NCI-H345 treated with DMSO at 0.1 percent for 48 hours (cell line): Measurements from ENCODE around the gene C3orf38.
"Not testable (repeated sequence)": the region's sequence is repeated elsewhere in the genome, so short reads cannot be mapped to it uniquely, and the experiment has no call there.

Source experiments
- DNase-seq: peaks from one replicate; lab custom pipeline; 2025; ENCODE audit not compliant: unreplicated experiment; lab: John Stamatoyannopoulos, UW

Gene C3orf38

DNA sequence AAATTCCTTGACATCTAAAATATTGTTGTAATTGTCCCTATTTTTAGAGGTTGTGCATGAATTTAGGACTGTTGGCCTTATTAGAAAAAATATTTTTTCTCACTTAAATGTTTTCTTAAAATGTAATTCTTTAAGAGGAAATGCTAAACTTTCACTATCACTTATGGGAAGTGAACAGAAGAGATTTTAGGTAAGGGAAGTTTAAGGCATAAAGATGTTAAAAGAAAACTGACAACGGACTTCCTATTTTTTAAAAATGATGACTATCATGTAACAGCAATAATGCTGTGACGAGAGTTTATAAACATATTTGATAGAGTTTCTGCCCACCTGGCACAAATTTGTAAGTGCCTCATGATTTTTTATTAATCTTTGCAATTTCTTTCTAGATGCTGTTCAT is 3.1 kb downstream of the C3orf38 start:
- DNase-seq = no peak

DNA sequence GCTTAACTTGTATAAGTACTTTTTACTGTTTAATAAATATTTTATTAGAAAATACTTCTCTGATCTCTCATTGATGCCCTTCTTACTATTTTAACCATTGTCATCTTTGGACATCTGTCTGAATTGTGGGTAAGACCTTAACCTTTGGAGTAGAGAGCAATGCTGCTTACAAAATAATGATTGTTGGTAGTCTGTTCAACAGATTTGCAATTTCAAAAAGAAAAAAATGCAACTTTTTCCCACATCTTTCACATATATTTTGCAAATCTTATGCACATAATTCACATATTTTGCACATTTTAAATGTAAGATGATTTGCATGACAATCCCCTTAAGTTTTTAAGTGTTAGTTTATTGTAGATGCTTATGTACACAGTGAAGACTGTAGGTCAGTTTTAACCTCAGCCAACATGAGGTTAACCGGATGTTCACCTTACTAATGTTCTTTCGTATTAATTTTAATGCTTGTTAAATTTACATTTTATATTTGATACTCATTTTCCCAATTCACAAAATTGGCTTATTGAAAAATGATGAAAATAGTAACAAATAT is 16.7 kb downstream of the C3orf38 start:
- no peak for DNase-seq

DNA sequence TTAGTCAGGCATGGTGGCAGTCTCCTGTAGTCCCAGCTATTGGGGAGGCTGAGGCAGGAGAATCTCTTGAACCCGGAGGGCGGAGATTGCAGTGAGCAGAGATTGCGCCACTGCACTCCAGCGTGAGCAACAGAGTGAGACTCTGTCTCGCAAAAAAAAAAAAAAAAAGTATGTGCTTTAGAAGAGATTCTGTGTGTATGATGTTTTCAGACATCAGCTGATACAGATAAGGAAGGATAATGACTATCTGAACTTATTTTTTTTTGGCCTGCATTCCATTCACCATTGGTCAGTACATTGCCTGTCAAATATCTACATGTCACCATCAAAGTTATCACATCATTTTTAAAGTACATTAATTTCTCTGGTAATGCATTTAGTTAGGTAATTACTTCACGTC is 17.4 kb downstream of the C3orf38 start:
- no peak for DNase-seq

DNA sequence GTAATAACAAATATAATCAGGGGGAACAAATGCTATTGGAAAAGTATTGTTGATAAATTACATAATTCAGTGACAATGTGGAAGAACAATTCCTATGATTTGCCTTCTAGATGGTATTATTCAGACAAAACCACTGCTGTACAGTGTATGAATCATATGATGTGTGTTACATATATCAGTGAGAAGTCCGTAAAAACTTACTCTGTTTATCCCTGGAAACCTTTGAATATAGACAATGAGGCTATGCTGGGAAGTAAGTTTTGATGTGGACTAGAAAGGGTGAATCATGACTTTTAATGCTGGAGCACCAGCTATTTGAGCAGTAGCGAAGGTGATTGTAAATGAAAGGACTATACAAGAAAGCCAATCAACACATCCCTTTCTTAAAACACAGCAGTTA is 17.9 kb downstream of the C3orf38 start:
- no peak for DNase-seq

DNA sequence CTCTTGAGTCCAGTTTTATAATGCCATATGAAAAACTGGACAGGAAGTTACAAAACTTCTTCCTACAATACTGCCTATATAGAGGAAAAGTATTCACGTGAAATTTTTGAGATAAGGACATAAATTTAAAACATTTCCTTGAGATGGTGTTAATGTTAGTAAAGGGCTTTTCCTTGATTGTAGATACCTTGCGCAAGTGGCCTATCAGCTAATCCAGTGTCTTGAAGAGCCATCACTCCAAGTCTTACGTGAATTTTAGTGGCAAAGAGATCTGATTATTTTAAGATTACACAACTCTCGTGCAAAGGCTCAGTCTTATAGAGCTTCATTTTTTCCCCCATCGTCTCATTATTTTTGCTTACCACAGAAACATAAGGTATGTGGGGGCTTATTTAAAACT is 18.4 kb downstream of the C3orf38 start:
- no peak for DNase-seq

DNA sequence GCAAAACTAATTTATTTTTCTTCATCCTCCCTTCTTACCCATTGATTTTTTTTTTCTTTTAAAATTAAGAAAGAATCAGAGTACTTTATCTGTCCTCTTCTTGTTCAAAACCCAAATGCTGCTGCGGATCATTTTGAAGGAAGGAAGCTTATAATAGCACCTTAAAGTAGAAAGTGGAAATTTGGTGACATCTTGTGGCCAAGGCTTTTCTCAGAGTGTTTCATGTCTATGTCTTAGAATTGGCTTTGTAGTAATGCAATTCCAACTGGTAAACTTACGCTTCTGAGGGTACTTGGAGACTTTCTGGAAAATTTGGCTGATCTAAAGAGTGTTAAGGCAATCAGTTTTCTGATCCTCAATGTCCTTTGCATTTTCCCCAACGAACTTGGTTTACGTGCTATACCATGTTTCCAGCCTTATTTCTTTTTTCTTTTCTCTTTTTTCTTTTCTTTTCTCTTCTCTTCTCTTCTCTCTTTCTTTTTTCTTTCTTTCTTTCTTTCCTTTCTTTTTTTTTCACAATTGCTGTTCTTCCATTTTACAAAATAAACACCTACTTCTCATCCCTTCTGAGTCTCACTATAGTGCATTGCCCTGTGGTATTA is 30.7 kb downstream of the C3orf38 start:
- no peak for DNase-seq

DNA sequence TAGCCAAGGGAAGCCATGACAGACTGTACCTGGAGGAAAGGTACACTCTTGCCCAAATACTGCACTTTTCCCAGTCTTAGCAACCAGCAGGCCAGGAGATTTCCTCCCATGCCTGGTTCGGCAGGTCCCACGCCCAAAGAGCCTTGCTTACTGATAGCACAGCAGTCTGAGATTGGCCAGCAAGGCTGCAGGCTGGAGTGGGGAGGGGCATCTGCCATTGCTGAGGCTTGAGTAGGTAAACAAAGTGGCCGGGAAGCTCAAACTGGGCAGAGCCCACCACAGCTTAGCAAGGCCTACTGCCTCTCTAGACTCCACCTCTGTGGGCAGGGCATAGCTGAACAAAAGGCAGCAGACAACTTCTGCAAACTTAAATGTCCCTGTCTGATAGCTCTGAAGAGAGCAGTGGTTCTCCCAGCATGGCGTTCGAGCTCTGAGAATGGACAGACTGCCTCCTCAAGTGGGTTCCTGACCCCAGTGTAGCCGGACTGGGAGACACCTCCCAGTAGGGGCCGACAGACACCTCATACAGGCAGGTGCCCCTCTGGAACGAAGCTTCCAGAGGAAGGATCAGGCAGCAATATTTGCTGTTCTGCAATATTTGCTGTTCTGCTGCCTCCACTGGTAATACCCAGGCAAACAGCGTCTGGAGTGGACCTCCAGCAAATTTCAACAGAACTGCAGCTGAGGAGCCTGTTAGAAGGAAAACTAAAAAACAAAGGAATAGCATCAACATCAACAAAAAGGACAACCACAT is 32.6 kb downstream of the C3orf38 start:
- DNase-seq = not testable (repeated sequence)

DNA sequence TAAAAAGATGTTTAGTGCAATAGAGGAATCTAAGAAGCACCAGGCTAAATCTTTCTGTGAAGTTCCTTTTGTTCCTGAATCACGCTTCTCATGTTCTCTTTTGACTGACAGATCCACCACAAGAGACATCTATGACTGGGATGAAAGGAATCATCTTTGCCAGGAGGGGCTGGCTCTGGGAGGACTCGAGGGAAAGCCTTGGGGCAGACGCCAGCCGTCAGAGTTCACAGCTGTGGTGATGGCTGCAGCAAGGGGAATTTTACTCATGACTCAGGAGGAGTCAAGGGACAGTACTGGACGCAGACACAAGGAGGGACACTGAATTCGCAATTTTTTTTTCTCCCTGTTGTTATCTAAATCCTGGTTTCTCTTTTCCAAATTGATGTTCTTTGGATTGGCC is 38.7 kb downstream of the C3orf38 start:
- no peak for DNase-seq

DNA sequence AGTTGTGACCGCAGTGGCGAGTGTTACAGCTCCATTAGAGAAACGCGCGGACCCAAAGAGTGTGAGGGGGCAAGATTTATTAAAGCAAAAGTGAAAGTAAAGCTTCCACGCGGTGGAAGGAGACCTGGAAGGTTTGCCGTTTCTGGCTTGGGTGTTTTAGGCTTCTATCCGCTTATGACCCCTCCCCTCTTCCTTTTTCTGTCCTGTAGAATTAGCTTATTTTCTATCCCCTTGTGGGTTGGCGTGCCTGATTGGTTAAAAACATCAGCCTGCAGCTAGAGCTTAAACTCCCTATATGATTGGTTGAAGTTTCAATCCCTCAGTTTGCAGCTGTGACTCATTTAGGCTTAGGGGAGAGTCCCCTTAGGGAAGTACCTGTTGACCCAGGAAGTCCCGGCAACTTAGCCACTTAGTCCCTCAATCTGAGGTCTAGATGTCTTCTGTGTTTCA is 39.6 kb downstream of the C3orf38 start:
- no peak for DNase-seq

DNA sequence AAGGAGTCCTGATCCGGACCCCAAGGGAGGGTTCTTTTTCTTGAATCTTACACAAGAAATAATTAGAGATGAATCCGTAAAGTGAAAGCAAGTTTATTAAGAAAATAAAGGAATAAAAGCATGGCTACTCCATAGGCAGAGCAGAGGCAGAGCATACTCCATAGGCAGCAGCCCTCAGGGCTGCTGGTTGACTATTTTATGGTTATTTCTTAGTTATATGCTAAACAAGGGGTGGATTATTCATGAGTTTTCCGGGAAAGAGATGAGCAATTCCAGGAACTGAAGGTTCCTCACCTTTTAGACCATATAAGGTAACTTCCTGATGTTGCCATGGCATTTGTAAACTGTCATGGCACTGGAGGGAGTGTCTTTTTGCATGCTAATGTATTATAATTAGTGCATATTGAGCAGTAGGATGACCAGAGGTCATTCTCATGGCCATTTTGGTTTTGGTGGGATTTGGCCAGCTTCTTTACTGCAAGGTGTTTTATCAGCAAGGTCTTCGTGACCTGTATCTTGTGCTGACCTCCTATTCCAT is 42.2 kb downstream of the C3orf38 start:
- DNase-seq = no peak

DNA sequence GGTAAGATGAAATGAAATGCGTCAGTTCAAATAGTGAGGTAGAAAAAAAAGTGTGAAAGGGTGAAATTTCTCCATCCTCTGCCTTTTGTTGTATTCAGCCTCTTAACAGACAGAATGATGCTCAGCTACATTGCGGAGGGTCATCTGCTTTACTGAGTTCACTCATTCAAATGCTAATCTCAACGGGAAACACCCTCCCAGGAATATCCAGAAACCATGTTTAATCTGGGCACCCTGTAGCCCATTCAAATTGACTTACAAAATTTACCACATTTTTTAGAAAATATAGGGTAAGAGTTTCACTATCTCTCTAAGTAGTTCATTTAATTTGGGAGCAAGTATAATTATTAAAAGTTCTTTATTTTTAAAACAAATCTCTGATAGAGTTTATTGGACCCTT is 42.9 kb downstream of the C3orf38 start:
- DNase-seq = no peak

DNA sequence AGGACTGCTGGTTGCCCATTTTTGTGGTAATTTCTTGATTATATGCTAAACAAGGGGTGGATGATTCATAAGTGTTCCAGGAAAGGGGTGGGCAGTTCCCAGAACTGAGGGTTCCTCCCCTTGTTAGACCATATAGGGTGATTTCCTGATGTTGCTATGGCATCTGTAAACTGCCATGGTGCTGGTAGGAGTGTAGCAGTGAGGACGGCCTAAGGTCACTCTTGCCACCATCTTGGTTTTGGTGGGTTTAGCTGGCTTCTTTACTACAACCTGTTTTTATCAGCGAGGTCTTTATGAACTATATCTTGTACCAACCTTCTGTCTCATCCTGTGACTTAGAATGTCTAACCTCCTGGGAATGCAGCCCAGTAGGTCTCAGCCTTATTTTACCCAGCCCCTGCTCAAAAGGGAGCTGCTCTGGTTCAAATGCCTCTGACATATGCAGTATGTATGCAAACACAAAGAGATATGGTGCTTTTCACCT is 46.2 kb downstream of the C3orf38 start:
- DNase-seq = no peak

DNA sequence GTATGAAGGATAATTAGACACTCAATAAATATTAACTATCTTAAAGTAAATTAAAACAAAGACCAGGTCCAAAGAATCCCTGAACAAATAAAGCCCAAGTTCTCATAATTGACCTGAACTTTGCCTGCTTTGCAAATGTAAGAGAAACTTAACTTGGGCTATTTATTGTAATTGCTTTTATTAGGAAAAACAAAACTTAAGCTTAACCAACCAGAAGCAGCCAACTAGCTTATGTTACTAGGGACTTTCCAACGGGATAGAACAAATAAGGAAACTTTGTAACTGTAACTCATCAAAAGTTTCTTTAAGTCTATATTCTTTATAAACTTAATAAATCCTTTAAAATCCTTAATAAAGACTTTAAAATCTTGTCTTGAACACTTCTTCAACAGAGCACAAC is 48.4 kb downstream of the C3orf38 start:
- DNase-seq = no peak

DNA sequence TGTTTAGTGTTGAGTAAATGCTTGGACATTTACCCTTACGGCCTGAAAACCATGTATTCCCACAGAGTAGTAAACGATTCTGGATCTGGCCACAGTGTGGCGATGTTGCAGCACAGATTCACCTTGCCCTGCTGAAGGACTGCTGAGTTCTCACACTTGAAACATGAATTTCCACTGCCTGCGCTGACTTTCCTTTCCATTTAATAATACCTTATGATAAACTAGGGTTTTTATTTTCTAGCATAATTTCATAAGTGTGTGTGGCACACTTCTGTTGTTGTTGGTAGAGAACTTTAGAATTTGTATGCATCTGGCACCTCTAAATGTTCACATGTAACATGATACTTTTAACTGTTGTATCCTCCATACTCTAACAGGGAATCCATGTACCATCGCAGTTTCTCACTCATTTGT is 53.9 kb downstream of the C3orf38 start:
- peak; percentile 13 for DNase-seq
